Activated T-helper 1 cell treated with anti-CD3 and anti-CD28 coated beads, Interleukin-2, amount 50 U/mL, for 16 hours (primary cell): ENCODE data around the gene CNOT10.

ENCODE experiments used
- DNase-seq, 2 donors: peaks; one replicate each; pipeline ENCODE4 v3.0.0-alpha.2; 2020; ENCODE audit warnings: low read depth in 1 of 2, low spot score in 1 of 2

Gene CNOT10

DNA sequence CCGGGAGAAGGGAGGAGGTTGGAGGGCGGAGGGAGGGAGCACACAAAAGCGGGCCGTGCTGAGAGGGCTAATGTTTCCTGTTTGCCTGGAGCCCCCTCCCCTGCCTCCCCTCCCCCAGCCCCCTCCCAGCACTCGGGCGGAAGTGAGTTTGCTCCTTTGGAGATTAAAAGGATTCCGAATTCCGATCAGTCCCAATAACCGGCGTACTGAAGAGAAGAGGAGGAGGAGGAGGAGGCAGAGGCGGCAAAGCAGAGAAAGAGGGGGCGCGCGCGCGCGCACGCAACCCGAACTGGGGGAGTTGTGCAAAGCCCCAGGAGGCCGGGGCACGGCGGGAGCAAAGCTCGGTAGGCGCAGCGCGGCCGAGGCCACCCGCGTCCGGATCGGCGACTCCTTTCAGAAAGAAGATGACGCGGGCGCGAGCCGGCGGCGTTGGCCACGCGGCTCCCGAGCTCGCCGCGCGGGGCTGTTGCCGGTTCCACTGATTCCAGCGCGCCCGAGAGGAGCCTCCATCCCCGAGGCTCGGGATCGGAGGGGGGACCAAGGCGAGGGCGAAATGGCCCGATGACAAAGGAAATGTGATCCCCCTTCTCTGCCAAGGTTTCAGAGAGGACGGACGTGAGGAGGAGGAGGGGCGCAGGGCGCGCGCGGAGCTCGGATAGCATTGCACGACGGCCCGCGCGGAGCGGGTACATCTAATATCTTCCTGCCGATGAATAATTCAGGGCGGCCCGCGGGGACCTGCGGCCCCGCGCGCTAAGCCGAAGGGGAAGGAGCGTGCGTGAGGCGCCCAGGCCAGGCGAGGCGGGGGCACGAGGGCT is 131.7 kb downstream of the CNOT10 start:
- DNase-seq: no peak

- DNase-seq: no peak
Measured at GRCh38 chr3:32817257-32817557, 132.2 kb downstream of the CNOT10 start.

DNA sequence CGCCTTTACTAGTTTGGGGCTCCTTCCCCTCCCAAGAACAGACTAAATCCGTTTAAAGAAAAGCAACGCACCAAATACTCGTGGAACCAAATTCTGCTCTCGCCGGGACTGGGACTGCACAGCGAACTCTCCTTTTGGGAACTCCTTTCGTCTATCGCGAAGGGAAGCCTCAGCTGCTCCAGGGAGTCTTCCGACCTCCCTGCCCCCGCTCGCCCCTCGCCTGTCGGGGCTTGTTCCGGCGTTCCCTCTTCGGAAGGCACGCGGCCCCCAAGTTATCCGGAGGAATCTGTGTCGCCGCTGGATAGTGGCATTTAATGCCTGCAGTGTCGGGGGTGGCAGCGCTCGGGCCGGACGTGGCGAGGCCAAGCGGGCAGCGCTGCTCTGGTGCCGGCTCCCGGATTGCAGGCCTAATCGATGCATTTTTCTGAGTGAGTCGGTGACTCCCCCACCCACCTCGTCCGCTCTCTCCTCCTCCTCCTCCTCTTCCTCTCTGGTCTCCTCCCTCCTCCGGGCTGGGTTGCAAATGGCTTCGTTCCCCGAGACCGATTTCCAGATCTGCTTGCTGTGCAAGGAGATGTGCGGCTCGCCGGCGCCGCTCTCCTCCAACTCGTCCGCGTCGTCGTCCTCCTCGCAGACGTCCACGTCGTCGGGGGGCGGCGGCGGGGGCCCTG is 132.7 kb downstream of the CNOT10 start, which contains the start of gene TRIM71:
Gene TRIM71, plus strand, starts transcription at position 440 of the 671 bp plus-strand sequence. Its CDS starts 84 bp downstream, at position 524.
- DNase-seq: no peak

DNA sequence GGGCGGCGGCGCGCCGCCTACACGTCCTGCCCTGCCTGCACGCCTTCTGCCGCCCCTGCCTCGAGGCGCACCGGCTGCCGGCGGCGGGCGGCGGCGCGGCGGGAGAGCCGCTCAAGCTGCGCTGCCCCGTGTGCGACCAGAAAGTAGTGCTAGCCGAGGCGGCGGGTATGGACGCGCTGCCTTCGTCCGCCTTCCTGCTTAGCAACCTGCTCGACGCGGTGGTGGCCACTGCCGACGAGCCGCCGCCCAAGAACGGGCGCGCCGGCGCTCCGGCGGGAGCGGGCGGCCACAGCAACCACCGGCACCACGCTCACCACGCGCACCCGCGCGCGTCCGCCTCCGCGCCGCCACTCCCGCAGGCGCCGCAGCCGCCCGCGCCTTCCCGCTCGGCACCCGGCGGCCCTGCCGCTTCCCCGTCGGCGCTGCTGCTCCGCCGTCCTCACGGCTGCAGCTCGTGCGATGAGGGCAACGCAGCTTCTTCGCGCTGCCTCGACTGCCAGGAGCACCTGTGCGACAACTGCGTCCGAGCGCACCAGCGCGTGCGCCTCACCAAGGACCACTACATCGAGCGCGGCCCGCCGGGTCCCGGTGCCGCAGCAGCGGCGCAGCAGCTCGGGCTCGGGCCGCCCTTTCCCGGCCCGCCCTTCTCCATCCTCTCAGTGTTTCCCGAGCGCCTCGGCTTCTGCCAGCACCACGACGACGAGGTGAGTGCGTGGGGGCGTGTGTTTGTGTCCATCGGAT is 133.4 kb downstream of the CNOT10 start:
- DNase-seq: no peak

GRCh38 chr3:32818970-32819511 is 134.1 kb downstream of the CNOT10 start:
- DNase-seq: no peak

DNA sequence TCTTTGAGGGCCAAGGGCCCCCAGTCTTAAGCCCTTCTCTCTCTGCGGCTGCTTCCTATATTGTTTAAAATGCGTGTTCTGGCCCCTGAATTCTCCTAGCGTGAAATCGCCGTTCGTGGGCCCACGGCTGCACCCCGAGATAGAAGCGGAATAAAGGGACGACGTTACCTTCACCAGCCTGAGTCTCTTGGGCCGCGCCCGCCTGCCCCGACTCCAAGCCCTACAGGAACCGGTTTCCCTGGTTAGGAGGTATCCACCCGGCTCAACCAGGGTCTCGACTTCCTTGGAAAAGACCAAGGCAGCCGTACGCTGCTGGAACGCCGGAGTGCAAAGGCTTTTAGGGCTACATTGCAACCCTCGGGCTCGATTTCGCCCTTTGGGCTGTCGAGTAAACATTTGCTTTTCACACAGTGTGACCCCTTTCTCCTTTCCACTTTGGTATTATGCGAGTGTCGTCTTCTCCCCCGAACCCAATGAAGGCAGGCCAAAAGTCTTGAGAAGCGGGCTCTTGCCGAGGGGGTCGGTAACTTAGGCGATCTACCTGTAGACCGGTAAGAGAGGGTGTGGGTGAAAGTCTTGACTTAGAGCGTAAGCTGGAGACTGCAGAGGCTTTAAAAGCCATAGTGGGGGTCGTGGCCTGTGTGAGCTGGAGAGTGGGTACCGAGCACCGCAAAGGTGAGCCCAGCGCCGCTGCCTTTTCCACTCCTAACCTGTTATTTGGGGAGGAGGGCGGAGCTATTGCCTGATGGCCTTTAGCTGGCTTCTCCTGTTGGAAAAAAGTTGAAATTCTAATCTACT is 134.8 kb downstream of the CNOT10 start:
- DNase-seq: no peak

- no peak for DNase-seq
Measured at GRCh38 chr3:32820430-32820829, 135.4 kb downstream of the CNOT10 start.

GRCh38 chr3:32820971-32821685 is 136.1 kb downstream of the CNOT10 start:
- DNase-seq: no peak

DNA sequence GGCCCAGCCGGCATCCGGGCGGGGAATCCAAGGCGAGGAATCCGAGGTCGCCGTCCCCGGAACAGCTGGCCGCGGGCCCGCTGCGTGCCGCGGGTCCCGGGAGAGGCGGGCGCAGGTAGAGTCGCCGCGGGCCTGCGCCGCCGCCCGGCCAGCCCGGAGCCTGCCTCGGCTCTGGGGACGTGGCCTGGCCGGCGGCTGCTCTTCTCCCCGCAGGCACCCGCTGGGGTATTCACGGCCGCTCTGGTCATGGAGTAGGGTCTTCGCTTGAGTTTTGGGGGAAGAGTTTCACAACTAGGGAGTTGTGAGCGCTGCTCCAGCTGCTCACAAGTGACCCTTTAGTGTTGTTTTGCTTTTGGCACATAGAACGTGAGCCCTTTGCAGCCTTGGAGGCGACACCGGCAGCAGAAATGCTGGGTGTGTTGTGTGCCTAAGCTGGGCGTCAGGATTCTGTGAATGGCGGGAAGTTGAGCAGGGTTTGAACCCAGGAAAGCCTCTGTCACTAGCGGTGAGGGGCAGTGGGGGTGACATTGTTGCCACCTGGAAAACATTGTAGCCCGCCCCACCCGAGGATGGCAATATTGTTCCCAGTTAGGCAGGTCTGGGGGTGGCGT is 136.8 kb downstream of the CNOT10 start:
- no peak for DNase-seq

DNA sequence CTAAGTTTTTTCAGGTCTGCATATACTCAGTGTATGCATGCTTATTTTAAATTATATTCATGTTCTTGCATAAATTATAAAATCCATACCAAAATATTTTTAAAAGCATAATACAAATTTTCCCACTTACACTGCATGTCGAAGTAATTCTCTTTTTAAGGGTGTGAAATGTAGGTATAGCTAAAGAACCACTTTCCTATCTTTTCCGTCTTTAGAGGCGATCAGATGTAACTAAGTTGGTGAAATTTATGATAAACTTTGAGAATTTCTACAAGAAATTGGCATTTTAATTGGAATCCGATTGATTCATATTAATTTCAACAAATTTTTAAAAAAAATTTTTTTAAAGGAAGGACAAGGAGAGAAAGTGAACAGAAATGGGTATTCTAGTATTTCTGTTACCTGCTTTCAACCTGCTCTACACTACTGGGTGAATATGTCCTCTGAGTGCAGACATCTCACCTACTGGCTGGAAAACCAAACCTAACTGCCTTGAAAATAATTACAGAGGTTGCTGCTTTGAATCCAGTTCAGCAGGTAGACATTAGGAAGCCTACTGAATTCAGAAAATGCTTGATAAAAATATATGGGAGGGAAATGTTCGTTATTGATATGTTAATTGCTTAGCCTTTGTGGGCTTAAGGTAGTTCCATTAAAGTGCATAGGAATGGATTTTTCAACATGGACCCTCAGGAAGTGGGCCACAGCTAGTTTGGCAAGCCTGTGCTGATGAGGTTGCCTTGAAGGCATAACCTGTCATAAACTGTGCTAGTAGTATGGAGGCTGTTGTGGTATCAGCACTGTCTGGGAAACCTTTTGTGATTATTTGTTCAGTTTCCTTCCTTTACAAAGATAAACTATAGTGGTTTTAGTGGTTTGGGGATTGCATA is 137.9 kb downstream of the CNOT10 start:
- no peak for DNase-seq
